RWPE1 (cell line): Measurements from ENCODE around the gene TYMS.

Experiments used
- CTCF ChIA-PET: fragments of 350-600 bp; sonication (Branson Sonifier 250); formaldehyde crosslinking; extraction: SDS; loops from one replicate; lab custom pipeline; 2021; lab: Yijun Ruan, JAX
- POLR2A ChIA-PET: fragments of 400-600 bp; formaldehyde crosslinking; extraction: SDS; loops from one replicate; lab custom pipeline; 2020; ENCODE audit warnings: antibody characterized with exemption; ENCODE audit not compliant: low non-redundant PET; lab: Yijun Ruan, JAX
- DNase-seq: peaks from one replicate; pipeline ENCODE4 v3.0.0; 2012; ENCODE audit warnings: low spot score
- H3K27ac ChIP-seq: fragments of 450-650 bp; 2 replicates; pipeline ENCODE4 v1.5.1; 2017
- TF ChIP-seq, protein P1 (sequence below): fragments of 450-650 bp; conservative IDR thresholded peaks from 2 replicates; pipeline ENCODE4 v1.5.1; 2017; ENCODE audit warnings: low read depth, mild to moderate bottlenecking

Gene TYMS

DNA sequence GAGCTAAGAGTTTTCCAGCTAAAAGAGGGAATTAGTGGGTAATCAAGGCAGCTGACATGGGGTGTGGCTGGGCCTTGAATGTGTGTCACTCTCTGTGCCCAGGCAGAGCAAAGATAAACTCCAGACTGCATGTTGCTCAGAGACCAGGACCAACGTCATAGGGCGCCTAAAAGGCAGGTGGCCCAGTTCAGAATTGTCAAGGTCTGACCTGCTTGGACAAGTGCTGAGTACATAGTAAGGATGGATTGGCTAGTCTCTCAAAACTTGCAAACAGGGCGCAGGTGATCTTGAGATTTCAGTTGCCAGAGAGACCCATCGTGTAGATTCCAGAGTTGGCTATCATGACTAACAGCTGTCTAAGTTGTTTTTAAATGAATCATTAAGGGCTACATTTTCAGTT lies 41.7 kb upstream of the TYMS start:
- no peak for DNase-seq
- H3K27ac ChIP-seq, result no peak overlapping the region
- POLR2A ChIA-PET, result no interaction called here
- TF ChIP-seq, protein P1, sequence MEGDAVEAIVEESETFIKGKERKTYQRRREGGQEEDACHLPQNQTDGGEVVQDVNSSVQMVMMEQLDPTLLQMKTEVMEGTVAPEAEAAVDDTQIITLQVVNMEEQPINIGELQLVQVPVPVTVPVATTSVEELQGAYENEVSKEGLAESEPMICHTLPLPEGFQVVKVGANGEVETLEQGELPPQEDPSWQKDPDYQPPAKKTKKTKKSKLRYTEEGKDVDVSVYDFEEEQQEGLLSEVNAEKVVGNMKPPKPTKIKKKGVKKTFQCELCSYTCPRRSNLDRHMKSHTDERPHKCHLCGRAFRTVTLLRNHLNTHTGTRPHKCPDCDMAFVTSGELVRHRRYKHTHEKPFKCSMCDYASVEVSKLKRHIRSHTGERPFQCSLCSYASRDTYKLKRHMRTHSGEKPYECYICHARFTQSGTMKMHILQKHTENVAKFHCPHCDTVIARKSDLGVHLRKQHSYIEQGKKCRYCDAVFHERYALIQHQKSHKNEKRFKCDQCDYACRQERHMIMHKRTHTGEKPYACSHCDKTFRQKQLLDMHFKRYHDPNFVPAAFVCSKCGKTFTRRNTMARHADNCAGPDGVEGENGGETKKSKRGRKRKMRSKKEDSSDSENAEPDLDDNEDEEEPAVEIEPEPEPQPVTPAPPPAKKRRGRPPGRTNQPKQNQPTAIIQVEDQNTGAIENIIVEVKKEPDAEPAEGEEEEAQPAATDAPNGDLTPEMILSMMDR, result no peak
- CTCF ChIA-PET, result interaction anchor here (0.6 to 2.3 kb wide), 7 partner anchors 8 to 1174 kb away, joined by 3 to 9 read pairs (median 3); partner anchors contain the start of gene CETN1

DNA sequence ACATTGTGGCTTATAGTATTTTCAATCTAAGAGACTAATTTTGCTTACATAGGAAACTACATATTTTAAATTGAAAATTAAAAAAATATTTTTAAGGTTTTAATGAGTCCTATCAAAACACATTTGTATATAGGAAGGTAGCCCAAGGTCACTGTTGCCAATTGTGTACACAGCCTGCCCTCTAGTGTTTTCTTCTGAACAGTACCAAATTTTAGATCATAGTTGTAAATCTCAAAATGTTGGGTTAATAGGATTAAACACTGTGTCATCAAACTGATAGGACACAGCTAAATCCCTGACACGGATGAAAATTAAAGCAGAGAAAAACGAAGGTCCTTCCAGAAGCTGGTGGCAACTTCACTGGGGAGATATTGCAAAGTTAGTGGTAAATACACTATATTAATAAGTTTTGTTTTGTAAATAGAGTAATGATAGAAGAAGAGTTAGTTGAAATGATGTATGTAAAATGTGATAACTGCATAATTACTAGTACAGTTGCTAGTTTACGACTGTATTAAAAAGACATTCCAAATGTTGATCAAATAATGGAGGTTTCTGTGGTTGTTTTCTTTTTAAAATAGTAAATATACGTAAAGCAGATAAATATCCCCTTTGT lies 41.0 kb upstream of the TYMS start:
- DNase-seq, result peak; percentile 41
- TF ChIP-seq, protein P1, result peak; percentile 70
- CTCF ChIA-PET, result interaction anchor here (0.5 to 2.3 kb wide), 5 partner anchors 7 to 1173 kb away, joined by 3 to 9 read pairs (median 4); no protein-coding TSS in a partner anchor
- no peak overlapping the region for H3K27ac ChIP-seq
- POLR2A ChIA-PET, result no interaction called here

DNA sequence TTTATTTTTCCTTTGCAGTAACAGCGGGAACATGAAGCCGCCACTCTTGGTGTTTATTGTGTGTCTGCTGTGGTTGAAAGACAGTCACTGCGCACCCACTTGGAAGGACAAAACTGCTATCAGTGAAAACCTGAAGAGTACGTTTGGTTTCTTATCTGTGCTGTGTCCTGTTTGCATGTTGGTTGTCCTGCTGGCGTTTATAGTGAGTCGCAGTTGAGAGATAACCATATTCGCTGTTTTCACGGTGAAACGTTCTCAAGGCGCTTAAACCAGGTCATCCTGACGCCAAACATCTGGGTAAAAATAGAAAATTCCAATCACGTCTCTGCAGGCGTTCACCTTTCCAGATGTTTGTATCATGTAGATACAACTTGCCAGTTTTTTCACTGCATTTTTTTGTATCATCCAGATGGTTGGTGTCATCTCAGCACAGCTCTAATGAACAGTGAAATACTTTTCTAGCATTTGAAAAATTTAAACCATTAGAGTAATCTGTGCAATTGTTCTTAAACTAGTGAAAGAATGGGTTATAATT lies 39.4 kb upstream of the TYMS start:
- POLR2A ChIA-PET, result no interaction called here
- DNase-seq, result no peak
- TF ChIP-seq, protein P1, result no peak
- no peak overlapping the region for H3K27ac ChIP-seq
- CTCF ChIA-PET, result interaction anchor here (1.0 to 1.9 kb wide), 2 partner anchors 11 to 221 kb away, joined by 4 read pairs; no protein-coding TSS in a partner anchor

DNA sequence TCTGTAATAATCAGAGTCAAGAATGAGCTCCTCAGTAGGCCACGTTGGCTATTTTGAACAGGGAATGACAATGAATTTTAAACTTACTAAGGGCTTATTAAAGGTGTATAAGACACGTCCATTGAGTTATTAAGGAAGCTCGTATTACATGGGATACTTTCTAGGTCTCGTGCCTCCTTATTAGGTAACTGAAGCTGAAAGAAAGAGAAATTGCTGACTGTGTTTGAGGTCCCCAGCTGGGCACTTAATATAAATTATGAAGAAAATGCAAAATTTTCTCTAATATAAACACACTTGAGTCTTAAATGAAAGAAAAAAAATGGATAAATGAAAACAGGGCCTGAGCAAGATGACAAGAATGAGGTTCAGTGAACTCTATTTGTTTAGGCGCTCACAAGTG lies 38.8 kb upstream of the TYMS start:
- POLR2A ChIA-PET, result interaction anchor here (0.7 kb wide), 1 partner anchor 25 kb away, joined by 3 read pairs; no protein-coding TSS in a partner anchor
- CTCF ChIA-PET, result interaction anchor here (0.6 to 1.9 kb wide), 2 partner anchors 28 to 221 kb away, joined by 4 to 6 read pairs; no protein-coding TSS in a partner anchor
- TF ChIP-seq, protein P1, result no peak
- DNase-seq, result no peak
- no peak overlapping the region for H3K27ac ChIP-seq

DNA sequence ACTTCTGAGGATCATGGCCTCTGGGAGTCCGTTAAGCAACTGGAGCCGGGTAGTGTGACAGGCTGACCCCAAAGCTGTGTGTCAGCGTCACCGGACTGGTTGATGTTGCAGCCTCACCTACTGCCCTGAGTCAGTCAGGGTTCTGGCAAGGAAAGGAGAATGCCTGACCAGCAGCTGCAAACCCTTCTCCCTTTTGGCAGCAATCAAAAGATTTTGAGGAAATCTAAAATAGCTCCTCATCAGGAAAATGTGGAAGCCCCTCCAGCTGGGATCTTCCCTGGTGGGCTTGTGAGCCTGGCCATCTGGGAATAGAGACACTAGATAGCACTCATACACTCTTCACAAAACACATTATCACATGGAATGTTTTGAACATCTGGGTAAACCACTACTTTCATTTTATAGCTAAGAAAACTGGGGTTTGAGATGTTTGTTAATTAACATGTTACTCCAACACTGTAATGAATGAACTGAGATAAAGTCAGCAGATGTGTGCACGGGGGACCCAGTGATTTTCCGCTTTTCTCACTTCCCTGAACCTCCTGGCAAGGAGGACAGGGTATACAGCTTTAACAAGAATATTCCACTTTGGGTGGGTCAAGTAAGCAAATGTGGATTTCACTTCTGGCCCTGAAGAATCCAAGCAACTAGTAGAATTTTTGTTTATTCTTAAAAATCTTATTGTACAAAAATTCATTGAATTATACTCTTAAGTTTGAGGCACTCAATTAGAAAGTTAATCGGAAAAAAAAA lies 36.0 kb upstream of the TYMS start:
- TF ChIP-seq, protein P1, result no peak
- DNase-seq, result no peak
- H3K27ac ChIP-seq, result no peak overlapping the region
- ChIA-PET CTCF (interaction anchor here (0.6 to 0.7 kb wide), 3 partner anchors 52 to 209 kb away, joined by 3 to 6 read pairs (median 3); no protein-coding TSS in a partner anchor), POLR2A (no interaction called here)

DNA sequence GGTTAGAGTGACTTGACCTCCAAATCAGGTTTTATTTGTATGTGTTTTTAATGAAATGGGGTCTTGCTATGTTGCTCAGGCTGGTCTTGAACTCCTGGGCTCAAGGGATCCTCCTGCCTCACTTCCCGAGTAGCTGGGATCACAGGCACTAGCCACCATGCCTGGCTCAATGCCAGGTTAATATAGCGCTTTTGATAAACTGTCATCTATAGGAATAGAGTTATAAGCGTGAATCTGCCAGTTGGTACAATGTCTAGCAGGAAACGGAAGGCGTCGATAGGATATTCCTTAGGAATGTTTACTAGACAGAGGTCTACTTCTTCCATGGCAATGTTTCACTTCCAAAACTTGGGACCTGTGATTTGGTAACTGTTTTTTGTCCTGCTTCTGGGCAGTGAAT lies 35.2 kb upstream of the TYMS start:
- ChIA-PET CTCF (interaction anchor here (0.6 to 0.9 kb wide), 2 partner anchors 208 to 217 kb away, joined by 3 to 4 read pairs; no protein-coding TSS in a partner anchor), POLR2A (no interaction called here)
- no peak for DNase-seq
- no peak overlapping the region for H3K27ac ChIP-seq
- TF ChIP-seq, protein P1, result no peak
